Fibroblast of skin of right quadriceps (primary cell): ENCODE data around the gene PXDN.
A peak's percentile ranks its signal among the peaks of the same experiment; 100 is the strongest.

Source experiments
- DNase-seq: peaks from one replicate; pipeline ENCODE4 v3.0.0-alpha.2; 2013

The PXDN gene

DNA sequence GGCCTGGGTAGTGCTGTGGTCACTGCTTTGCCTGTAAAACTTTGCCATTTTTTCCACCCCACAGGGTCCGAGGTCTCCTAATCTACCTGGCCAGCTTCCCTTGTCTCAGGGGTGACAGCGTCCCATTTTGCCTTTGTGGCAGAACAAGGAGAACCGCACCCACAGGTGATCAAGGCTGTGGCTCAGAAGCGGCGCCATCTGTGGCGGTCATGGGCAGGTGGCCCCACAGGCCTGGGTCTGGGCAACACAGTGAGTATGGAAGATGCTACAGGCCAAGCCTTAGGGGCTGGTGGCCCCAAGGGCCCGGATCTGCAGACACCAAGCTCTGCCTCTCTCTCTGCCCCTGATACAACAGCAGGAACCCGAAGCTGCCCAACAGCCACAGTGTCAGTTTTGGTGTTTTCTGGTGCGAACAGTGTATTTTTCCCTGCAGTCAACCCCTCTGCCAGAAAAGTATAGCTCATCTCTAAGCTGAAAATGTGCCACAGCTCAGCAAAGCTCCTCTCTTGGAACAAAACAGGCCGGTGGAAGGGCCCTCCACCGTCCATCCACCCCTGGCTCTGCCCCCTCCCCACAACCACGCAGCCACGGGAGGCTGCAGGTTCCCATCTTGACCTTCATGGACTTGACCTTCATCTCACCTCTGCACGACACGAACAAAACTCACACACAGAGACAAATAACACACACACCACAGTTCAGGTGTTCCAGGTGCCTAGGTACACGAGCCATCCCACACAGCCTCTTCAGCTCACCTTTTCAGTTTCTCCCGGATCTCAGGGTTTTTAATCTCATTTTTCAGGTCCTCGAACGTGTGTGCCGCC lies 96.7 kb downstream of the PXDN start:
- no peak for DNase-seq

DNA sequence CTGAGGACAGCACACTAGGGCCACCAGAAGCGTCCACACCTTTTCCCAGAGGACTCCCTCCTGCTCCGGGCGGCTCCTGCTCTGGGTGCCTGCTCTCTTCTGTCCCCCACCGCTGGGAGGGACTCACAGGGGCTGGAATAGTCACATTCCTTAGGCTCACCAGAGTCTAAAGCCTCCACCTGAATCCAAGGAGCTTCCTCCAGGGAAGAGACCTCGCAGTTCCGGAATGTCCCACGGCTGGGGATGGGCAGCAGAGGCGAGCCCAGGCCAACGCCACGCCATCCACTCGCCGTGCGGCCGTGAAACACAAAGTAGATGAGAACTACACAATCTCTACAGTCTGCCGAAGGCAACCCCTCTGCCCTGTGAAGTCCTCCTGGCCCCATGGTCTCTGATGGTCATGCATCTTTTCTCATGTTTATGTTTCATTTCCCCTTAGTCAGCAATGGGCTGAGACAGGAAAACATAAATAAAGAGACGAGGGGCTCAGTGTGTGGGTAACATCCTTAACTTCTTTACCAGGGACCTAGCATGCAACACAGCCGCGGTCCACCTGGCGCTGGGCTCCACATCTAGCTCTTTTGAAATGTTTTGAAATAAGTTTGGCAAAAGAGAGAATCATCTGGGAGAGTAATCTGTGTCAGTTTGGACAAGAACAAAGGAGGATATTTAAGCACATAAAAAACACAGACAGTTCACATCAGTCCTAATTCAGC lies 98.4 kb downstream of the PXDN start:
- DNase-seq: no peak

DNA sequence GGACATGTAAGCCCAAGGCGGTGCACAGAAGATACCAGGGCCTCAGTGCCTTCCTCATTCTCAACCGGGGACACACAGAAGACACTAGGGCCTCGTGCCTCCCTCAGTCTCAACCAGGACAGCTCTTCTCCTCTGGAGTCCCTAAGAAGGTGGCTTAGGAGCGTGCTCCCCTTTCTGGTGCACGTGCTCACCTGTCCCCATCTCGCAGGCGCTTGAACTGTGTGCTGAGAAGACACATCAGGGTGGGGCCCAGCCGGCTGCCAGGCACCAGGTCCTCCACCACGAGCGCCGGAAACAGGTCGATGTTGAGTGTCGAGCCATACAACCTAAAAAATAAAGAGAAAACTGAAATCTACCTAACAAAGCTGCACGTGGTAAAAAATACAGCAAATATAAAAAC lies 99.9 kb downstream of the PXDN start:
- DNase-seq: no peak

DNA sequence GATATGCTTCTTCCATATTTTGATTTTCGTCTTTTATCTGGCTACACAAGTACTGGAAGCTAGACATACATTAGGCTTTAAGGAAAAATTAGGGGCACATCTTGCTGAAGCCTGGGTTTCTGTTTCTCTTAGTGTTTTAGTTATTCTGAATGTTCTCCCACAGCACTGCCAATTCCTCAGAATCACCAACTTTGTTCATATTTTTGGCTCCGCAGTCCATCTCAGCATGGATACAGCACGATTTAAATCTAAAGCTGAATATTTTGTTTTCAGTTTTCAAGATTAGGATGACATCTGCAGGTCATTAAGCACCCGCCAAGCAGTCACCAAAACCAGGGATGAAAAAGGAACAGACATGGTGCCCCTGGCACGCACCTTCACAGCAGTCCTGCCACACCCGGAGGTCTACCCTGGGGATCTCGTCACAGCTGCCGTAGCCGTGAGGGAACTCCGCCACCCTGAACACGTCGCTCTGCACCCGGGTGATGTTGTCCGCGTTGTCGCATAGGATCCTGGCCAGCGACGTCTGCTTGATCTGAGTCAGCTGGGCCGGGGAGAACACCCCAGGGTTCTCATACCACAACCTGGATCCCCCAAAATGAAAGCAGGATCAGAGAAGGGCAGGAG lies 101.2 kb downstream of the PXDN start:
- no peak for DNase-seq

DNA sequence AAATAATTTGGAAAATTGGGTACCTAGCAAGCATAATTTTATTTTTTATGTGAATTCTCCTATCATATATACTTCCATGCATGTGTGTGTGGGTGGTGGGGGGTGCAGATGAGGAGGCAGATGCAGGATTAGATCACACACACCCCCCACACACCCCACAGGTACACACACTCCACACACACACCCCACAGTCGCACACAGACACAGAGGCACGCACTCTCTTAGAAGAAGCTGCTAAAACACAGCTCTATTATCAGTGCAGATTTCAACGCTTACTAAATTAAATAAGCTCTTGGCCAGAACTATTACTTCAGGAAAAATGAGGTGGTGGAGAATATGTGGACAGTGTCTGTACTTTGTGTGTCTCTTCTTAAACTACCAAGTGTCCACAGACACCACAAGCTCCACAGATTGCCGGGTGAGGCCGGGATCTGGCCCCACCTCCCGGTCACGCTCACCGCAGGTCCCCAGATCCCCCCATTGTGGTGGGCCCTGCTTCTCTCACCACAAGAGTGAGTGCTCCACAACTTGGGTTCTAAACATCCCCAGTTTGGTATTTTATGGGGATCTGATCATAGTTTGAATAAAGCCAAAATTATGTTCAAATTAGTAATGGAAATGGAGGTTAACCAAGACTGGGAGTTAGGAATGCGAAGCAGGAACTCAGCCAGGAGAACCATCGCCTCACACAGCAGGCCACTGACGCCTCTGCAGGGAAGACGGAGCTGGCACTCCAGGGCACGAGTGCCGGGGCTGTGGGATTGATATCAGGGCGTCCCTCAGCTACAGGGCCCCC lies 102.1 kb downstream of the PXDN start:
- DNase-seq: peak; percentile 68

DNA sequence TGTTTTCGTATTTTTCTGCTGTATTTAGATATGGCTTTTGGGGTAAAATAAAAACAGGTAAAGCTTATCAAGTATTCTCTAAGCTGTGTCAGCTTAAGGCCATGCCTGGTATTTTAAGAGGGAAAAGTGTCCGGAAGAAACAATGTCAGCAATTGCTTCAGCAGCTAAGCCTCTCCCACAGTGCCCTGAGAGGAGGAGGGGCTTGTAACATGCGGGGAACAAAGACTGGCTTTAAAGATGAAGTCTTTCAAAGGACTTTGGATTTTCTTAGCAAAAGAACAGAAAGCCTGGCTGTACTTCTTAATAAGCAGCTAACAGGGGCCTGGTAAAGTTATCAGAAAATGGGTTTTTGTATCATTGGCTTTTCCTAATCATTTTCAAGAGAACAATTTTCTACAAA lies 102.8 kb downstream of the PXDN start:
- no peak for DNase-seq

DNA sequence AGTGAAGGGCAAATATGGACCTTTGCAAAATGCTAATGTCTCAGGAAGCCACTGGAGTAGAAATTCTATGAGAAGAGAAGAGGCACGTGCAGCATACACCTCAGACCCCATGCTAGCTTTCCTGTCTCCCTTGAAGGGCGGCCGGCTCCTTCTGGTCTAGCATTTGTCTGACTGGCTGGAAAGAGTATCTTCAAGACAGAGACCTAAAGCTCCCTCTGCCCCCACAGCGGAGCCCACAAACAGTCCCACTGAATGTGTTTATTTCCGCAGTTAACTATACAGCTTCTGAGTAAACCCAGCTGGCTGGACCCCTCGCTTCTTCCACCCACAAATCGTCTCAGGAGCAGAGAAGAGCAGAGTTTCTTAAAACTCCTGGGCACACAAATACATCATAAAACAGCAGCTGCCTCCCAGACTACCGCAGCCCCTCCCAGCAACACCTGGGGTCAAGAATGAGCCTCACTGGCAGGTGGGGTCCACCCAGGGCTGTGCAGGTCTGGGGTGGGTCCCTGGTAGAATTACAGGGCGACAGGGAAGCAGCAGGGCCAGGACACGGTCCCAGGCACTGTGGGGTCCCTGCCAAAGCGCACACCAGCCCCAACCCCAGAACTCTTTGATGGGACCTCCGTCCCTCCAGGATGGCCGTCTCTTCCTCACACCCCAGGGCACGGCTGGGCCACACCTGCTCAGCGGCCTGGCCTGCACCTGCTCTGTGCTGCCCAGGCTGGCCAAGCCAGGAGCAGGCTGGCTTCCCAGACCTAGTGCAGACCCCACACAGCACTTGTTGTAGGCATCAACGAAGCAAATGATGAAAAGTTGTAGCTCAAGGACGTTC lies 103.8 kb downstream of the PXDN start:
- no peak for DNase-seq

DNA sequence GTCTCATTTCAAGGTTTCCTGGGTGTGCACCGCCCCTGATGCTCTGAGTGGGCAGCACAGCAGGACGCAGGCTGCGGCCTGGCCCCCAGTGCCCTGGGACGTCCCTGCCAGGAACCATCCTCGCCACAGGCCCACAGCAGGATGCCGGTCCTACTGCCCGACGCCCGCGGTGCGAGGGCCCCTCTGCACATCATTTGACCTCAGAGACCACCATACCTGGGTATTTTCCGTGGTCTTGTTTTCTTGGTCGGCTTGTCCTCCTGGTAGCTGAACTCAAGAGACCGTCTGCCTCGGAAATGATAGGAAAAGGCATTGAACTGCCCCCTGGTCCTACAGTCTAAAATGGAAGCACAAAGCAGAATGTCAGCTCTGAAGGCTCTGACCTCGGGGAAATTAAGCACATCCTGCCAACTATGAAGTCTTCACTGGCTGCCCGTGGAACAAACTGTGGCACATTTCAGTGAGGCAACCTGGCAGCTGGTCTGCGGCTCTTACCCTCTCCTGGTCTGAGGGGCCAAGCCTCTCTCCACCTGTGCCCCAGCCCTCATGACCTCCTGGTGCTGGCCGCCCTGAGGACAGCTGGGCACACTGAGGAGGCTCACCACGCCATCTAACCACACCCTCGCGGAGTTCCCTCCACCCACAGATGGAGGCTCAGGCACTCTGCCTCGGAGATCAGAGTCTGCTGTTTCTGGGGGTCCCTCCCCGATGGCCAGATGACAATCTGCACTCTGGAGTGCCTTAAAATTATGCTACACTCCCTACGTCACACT lies 105.0 kb downstream of the PXDN start:
- DNase-seq: no peak

DNA sequence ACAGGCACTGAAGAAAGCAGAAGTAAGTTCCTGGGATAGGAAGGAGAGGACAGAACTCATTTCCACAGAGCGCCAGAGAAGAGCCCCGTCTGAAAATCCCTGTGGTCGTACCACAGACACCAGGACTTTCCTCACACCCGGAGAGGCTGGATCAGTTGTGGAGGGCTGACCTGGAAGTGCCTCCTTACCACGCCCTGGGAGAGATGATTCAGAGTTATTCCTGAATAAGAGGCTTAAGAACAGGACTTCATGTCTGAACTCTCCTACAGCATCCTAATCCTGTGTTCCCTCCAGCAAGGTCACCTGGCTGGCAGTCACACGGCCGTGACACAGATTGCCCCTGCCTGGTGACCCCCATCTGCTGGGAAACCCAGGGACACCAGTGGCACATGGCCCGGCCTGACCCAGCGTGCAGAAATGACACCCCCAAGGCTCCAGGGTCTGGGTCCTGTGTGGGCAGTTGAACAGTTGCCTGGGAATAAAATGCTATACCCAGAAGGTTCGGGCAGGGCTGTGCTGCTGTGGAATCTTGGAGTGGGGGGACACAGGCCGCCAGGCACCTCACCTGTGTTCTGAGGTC lies 105.9 kb downstream of the PXDN start:
- DNase-seq: no peak

DNA sequence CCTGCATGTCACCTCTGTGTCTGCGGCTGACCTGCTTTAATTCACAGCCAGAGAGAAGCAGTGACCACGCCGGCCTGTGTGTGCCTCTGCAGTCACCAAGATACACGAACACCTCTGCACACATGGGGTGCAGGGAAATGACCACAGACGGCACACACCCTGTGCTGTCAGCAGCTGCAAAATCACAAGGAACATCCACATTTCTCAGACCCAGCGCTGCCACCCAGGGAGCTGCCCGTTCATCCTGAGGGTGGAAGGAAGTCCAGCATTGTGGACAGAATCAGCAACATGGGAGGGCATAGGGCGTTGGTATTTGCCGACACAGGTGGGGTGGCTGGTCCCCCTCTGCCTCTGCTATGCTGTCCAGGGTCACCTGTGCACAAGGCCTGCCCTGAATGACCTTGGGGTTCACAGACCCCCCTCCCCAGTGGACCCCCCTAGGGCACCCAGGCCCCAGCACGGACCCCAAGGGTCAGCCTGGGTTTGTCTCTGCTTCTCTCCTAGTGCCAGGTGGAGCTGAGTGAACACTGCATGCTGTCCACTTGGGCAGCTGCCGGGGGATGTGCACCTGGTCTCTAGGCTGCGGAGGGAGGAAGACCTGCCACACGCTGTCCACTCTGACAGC lies 107.4 kb downstream of the PXDN start:
- DNase-seq: no peak

DNA sequence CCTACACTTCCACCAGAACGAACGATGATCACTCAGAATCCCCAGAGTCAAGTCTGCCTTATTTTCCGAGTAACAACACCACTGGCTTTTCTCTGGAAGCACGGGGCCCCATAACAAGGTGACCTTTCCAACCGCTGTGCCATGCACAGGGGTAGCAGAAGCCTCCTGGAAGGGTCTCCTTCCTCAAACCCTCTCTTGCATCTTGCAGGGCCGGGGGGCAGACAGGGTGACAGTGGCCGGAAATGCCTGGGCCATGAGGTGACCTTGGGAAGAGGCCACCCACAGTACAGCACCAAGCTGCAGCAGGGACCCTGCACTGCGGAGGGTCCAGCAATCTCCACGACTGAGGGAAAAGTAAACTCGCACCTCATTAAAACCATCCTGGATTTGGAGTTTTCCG lies 108.5 kb downstream of the PXDN start:
- DNase-seq: no peak

DNA sequence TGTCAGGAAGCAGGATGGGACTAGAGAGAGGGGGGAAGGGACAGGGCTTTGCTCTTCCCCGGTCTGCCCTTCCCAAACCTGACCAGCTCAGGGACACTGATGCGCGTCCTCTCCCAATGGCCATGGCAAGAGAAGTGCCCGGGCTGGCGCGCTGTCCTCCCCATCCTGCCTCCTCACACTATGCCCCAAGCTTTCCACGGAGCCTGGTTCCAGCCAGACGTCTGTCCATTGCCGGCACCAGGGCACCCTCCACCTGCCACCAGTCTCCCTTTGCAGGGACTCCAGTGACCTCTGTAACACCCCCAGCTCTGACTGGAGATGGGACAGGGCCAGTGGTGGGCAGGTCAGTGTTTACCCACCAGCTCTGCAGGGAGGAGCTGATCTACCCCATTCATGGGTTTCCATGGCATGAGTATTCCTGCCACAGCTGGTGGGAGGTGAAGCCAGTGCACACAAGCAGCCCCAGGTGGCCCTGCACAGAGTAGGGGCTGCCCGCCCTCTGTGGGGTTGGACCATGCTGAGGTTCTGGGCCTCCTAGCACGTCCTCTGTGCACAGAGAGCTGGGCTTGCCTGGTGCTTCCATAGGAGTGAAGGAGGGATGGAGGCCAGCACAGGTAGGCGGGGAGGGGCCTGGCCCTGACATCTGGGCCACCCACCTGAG lies 109.5 kb downstream of the PXDN start:
- DNase-seq: no peak

DNA sequence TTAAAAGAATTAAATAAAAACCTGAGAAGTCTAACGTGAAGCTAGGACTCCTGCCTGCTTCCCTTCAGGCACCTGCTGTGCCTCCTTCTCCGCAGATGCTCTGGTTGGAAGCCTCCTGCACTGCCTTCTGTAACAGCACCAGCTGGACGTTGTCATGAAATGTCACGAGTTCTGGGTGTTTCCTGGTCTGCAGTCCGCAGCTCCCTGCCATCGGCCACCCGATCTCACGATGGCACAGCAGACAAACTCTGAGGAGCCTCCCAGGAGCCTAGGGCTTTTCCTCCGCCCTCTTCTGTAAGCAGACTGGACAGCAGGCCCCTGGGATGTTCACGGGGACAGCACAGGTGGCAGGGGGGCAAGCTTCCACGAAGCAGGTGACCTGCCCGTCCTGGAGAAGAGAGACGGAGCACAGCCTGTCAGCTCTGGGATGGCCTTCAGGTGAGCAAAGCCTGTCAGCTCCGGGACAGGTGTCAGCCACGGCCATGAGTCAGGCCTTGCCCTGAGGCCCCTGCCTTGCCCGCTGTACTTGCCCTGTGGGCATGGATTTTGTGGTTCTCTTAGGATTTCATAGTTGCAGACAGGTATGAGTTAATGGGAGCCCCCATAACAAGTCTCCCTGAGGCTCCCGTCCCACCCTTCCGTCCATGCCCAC lies 110.3 kb downstream of the PXDN start:
- no peak for DNase-seq

DNA sequence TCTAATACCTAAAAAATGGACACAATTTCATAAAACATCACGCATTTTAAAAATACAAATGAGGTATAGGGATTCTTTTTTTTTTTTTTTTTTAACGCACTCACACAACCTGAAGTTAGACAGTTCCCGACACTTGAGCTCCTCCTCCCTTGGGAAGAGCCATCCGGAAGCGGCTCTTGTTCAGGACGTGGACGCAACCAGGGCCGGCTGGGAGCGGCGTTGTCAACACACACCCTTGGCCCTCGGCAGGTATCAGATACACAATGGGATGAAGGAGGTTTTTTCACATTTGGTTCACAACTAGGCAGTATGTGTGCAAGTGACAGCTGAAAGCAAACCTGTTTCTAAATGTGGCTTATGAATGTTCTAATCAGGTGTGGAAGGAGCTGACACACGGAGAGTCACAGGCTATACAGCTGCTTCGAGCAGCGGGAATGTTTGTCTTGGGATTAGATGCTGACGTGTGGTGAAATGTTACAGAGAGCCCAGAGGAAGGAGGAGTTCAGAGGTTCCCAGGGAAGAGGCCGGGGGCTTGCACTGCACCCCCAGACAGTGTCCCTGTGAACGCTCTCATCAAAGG lies 111.1 kb downstream of the PXDN start:
- no peak for DNase-seq

DNA sequence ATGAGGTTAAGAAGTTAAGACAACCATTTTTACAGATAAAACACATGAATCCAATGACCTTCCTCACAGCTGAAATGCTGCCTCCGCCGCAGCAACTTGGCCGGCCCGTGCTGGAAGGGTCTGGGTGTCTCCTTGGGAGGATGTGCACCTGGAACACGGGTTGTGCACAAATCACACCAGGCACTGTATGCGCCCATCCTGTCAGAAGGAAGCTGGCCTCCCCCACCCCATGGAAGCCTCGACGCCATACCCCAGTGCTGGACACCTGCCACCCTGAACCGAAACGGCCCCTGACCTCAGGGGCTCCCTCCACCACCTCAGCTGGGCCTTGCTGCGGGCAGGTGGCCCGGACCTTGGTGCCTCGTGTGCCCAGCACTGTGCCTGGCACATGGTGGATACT lies 111.8 kb downstream of the PXDN start:
- DNase-seq: no peak

DNA sequence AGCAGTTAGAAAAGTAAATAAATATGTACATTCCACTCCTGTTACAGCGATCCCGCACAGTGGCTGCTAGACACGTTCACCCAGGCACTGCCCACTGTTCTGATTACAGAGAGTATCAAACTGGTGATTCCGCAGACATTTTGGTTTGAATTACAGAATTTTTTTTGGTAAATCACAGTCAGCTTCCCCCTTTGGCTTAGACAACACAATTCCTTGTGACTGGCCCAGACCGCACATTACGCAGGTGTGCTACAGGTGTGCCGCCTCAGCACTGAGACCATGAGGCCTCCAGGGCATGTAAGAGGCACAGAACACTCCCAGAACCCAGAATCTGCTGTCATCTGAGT lies 112.3 kb downstream of the PXDN start:
- peak; percentile 62 for DNase-seq

DNA sequence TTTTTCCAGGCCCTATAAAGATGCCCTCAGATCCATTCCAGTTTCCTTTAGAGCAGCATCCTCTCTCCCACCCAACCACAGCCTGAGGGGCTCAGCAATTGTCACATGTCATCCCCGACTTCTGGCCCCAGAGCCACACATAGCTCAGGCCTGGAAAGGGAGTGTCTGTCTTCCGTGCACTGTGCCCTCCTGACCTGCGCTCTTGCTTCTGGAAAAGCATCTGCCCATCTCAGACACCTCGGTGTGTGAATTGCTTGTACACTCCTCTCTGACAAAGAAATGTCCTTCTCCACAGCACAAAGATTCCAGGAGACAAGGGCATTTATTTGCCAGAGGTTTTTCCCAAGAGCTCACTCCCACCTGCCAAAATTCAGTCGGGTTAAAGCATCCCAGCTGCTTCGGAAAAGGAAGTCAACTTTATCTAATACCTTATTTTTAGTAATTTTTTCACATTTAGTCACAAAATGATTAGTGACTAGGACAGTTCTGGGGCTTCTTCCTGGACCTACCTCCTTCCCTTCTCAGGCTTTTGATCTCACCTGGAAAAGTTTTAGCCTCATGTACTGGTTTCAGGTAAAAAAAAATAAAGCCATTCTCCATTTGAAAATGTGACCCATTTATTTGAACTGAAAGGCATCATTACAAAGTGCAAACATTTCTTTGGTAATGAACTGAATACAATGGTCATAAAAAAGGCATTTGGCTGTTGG lies 112.9 kb downstream of the PXDN start:
- no peak for DNase-seq

DNA sequence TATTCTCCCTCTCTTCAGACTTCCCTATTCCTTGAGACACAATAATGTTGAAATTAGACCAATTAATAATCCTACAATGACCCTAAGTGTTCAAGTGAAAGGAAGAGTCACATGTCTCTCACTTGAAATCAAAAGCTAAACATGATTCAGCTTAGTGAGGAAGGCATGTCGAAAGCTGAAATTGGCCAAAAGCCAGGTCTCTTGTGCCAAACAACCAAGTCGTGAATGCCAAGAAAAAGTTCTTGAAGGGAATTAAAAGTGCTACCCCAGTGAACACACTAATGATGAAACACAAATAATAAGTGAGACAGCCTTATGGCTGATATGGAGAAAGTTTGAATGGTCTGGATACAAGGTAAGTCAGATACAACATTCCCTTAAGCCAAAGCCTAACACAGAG lies 115.4 kb downstream of the PXDN start:
- DNase-seq: peak; percentile 64
